Peyer's patch (tissue), 4 donors: ENCODE data around the gene EIF3L.

Source experiments
- CTCF ChIP-seq, 6 experiments: fragments of 450-650 bp in 4 of 6; fragments of 200-600 bp in 2 of 6; sonication (generic) in 1 of 6; IDR thresholded peaks; one replicate each; pipeline ENCODE4 v1.5.1; 2017 to 2019; ENCODE audit warnings: antibody characterized with exemption in 6 of 6, mild to moderate bottlenecking in 3 of 6, moderate library complexity in 1 of 6
- POLR2A ChIP-seq, 2 donors: fragments of 450-650 bp; IDR thresholded peaks; one replicate each; pipeline ENCODE4 v1.5.1; 2017; ENCODE audit warnings: antibody characterized with exemption in 2 of 2, mild to moderate bottlenecking in 2 of 2, moderate library complexity in 2 of 2

GRCh38 chr22:37904572-37905533 is 55.6 kb downstream of the EIF3L start:
- TF ChIP-seq POLR2A (IDR thresholded peaks at IDR 0.05) (no peak), CTCF (IDR thresholded peaks at IDR 0.05) (no peak)
